NT2/D1 (cell line): ENCODE results near the gene FARP1.

Source experiments
- SUZ12 ChIP-seq: IDR thresholded peaks from 2 replicates; pipeline ENCODE4 v1.6.1; 2011; ENCODE audit not compliant: insufficient read length, insufficient read depth; ENCODE audit errors: extremely low read depth
- YY1 ChIP-seq: IDR thresholded peaks from 2 replicates; pipeline ENCODE4 v1.6.1; 2011; ENCODE audit not compliant: insufficient read length, insufficient read depth
- ZNF274 ChIP-seq: IDR thresholded peaks from 2 replicates; pipeline ENCODE4 v1.6.1; 2011; ENCODE audit warnings: mild to moderate bottlenecking, low read depth, low read length

DNA sequence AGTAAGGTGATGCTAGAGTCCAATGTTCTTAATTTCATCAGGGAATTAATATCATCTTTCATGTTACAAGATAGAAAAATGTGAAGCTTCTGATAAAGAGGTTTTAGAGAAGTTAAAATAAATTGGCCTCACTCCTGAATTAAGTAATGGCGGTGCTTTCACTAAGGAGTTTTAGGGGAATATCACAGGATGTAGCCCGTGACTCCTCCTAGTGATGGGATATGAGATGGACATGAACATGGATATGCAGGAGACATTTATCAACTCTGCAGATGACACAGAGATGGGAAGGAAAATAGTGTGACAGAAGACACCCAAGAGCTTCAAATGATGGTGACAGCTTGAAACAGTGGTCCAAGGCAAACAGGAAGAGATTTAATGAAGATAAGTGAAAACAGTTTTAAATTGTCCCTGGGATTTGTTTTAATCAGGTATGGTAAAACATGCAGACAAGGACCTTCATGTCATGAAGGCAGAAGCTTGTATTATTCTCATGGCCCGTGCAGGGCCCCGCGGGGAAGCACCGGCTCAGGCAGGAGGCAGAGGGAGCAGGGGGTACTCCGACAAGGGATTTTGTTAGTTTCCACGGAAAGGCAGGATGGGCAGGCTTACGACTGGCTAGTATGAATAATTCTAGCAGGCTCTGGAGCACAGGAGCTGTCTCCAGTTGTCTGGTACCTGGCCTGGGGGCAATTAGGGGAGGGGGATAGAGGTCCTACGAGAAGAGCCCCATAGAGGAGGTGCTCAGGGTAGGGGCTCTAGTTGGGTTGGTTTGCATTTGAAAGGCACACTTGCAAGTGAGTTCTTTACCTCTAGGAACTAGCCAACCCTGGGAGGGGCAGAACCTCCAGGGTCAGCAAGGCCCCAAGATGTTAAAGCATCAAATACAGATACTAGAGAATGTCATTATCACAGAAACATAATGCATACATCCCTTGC lies 38.7 kb upstream of the FARP1 start:
- TF ChIP-seq YY1 (no peak), ZNF274 (no peak), SUZ12 (no peak)
